HG02973 (cell line): ENCODE data around the gene RPL35.

Source experiments
- ATAC-seq: cut with Tn5 transposase; IDR thresholded peaks from one replicate; pipeline ENCODE4 v1.9.1; 2021; ENCODE audit warnings: moderate library complexity; ENCODE audit not compliant: unreplicated experiment

The RPL35 gene

GRCh38 chr9:124820698-124821623 lies 40.8 kb downstream of the RPL35 start:
- no peak for ATAC-seq

- ATAC-seq: no peak
Measured at GRCh38 chr9:124818431-124819281, 43.1 kb downstream of the RPL35 start.

DNA sequence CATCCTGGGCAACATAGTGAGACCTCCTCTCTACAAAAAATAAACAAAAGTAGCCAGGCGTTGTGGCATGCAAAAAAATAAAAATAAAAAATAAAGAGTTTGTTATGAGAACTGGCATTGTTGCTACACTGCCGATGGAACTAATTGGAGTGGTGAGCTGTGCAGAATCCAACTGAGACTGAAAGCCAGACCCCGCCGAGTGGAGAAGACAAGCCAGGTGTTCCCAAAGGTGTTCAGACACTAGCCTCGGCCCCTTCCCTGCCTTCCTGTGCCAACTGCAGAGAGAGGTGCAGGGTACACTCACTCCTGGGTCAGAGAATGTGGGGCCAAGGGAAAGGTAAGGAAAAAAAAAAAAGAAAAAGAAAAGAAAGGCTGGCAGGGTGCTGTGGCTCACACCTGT lies 46.2 kb downstream of the RPL35 start:
- no peak for ATAC-seq

DNA sequence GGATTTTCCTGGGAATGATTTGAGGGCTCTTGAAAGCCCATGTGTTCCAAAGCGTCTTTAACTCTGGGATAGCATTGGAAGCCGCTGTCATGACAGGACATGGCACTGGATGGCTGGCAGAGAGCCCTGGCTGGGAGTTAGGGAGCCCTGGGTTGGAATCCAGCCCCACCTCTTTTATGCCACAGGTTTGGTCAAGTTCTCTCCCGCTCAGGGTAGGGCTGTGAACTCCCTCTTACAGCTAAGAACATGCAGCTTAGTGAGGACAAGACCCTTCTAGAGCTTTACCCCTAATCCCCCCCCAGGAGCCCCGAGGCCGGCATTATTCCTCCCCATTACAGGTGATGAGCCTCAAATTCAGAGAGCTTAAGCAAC lies 47.6 kb downstream of the RPL35 start:
- no peak for ATAC-seq

DNA sequence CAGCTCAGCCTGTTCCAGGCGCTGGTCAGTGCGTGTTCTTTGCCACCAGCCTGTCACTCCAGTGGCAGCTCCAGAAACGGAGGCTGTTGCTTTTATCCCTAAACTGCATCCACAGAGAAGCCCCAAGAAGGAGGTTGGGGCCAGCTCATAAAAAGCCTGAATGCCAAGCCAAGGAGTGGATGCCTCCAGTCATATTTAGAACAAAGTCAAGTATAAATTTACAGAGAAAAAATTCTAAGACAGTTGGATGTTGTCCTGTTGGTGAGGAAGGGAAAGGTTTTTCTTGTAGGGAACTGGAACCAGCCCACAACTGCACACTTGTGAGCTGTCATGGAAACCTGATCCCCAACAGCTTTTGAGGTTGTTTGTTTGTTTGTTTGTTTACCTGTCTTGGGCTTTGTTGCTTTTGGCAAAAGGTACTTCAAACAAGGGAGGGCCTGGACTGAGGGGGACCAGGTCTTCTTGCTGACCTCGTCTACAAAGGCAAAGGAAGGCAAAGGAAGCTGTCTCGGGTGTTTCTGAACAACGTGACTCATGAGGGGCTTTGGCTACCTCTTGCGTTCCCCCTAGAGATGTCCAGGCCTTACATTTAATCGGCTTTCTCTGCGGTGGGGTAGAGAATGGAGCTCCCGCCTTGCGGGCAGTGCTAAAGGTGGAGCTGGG lies 48.1 kb downstream of the RPL35 start:
- ATAC-seq: no peak

- no peak for ATAC-seq
Measured at GRCh38 chr9:124813041-124813440, 48.7 kb downstream of the RPL35 start.

DNA sequence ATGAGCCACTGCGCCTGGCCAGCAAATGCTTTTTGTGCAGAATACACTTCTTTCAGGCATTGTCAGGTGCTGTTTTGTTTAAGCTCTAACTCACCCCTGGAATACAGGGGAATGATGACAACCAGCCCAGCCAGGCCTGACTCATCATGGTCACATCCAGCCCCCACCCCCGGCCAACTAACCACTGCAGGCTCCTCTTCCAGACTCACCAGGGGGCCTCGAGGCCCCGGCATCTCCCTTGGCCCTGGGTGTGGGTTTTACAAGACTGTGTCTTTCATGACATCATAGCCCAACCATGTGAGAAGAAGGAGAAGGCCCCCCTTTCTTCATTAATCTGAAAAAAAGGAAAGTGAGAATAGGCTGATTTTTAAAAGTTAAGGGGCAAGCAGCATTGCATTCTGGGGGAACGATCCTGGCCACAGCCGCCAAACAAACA lies 49.3 kb downstream of the RPL35 start:
- ATAC-seq: no peak

DNA sequence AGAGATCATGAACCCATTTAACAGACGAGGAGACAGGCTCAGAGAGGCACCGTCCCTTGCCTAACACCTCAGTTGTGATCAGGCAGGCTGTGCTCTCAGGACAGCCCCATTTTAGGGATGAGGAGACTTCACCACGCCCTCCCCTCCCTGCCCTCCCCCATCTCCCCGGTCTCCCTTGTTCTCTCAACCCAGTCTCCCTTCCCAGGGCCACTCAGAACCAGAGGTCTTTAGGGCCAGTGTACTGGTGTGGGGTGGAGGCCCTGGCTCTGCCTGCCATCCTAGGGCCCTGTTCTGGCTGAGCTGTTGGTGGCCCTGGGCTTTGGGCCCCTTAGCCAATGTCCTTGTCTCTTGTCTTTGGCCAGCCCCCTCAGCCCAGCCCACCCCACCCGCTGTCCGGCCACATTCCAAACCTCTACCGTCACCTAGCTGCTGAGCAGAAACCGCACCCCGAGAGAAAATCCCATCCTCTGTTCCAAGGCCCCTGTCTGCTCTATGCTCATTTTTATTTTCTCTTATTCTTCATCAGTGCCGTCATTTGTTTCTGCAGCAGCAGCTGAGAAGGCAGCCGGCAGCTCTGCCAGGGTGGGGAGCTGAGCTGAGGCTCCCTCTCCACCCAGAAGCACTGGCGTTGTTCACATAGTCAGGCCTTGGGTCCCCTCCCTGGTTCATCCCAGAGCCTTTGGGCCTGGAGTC lies 50.9 kb downstream of the RPL35 start:
- no peak for ATAC-seq

DNA sequence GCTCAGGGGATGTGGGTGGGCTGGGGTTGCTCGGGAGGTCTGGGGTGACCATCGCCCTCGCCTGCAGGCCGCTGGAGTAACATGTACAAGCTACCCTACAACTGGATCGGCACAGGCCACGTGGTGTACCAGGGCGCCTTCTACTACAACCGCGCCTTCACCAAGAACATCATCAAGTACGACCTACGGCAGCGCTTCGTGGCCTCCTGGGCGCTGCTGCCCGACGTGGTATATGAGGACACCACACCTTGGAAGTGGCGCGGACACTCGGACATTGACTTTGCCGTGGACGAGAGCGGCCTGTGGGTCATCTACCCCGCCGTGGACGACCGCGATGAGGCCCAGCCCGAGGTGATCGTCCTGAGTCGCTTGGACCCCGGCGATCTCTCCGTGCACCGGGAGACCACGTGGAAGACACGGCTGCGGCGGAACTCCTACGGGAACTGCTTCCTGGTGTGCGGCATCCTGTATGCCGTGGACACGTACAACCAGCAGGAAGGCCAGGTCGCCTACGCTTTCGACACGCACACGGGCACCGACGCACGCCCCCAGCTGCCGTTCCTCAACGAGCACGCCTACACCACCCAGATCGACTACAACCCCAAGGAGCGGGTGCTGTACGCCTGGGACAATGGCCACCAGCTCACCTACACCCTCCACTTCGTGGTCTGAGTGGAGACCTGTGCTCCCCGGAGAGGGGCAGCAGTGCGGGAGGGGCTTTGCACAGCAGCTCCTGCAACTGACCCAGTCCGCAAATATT lies 51.8 kb downstream of the RPL35 start:
- ATAC-seq: no peak

DNA sequence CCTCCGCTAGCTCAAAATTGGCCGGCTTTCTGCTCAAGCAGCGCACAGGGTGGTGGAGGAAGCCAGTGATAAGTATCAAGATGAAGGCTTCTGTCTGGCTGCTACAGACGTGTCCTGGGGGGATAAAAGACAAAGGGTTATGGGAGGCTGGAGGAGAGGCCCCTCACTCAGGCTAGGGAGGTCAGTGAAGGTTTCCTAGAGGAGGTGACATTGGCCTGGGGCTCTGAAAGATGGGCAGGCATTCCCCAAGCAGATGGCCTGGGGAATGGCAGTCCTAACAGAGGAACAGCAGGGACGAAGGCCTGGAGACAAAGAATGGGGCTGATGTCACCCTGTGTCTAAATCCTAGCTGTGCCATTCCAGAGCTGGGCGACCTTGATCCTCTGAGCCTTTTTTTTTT lies 52.5 kb downstream of the RPL35 start:
- no peak for ATAC-seq

- no peak for ATAC-seq
Measured at GRCh38 chr9:124808246-124808956, 53.4 kb downstream of the RPL35 start.
